Embryonic facial prominence (tissue), 1 donor: ENCODE data around the gene SRA1.

ENCODE experiments used
- DNase-seq: peaks from one replicate; pipeline ENCODE4 v3.0.0-alpha.2; 2016; ENCODE audit errors: extremely low spot score

SRA1 gene

DNA sequence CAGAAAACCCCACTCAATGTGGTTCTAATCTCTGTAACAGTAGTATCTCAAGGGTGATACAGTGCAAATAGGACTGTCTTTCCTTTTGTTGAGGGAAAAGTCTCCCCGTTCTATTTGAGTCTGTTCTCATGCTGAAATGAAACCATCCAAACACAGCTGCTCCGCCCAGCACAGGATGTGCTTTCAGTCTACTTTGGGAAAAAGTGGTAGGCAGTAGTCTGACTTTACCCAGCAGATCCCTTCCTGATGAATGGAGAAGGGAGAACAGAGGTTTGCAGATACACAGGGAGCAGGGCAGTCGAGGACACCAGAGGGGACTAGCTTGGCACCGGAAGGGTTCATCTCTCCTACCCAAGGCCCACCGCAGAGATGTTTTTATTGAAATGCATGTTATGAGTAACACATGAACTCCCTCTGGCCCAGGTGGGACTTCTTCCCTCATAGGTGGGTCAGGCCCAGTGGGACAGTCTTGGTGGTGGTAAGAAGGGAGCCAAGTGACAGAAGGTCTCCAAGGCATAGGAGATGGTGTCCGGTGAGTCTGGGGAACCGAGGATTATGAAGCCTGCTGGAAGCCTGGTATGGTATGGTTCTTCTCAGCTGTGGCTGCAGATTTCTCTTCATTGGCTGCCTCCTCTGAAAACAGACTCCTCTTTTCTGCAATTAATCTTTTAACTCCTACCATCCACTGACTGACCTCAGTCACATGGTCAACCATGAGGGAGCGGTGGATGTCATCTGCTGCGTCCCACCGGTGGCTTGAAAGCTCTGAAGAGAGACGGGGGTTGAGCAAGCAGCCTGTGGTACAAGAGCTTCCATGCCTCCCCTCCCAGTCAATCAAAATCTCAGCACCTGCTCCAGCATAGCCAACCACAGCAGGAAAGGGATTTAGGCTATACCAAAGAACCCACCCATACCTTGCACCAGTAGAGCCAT, 6.9 kb downstream of the SRA1 start:
- no peak for DNase-seq

DNA sequence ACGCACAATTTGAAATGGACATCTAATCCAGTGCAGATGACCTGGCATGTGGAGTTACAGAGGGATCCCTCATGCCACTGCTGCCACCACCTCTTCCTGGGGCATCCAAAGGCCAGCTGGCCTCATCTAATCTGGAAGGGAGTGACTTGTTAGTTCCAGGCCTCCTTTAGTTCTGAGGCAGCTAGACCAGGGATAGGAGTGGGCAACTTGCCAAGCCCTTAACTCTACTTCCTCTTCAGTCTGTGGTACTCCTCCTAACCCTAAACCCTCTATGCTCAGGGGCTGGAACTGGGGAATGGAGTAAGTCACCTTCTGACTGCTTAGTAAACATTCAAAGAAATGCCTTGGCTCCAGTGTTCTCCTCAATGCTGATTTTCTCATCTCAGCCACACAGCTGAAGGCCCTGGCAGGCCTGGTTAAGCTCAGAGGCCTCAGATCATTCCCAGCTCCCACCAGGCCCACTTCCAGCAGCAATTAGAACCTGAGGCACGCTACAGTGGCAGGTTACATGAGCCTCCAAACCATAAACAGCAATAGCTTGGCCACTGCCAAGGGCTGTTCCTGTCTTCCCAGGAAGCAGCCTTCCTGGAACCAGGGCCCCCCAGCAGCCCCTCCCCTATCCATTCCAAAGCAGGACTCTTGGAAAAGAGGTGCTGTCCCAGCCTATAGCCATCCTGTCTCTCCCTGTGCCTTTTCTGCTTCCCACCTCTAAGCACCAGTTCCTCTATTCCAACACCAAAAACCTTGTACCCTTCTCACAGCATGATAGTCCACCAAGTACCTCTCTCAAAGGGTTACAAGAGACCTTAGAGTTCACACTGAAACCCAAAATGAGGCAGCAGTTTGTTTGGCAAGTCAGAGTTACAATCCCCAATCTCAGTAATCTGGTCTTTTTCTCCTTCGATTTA, 7.8 kb downstream of the SRA1 start:
- no peak for DNase-seq

DNA sequence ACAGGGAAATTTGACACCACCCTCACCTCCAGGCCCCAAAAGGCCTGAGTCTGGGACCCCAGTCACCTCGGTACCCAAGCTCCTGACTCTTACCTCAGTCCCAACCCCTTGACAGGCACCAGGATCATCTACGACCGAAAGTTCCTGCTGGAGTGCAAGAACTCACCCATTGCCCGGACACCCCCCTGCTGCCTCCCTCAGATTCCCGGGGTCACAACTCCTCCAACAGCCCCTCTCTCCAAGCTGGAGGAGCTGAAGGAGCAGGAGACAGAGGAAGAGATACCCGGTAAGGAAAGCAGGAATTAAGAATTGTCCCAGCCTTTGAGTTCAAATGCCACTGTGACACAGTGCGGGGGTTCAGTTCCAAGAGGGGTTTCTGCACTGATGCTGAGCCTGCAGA, 8.5 kb downstream of the SRA1 start:
- DNase-seq: no peak

DNA sequence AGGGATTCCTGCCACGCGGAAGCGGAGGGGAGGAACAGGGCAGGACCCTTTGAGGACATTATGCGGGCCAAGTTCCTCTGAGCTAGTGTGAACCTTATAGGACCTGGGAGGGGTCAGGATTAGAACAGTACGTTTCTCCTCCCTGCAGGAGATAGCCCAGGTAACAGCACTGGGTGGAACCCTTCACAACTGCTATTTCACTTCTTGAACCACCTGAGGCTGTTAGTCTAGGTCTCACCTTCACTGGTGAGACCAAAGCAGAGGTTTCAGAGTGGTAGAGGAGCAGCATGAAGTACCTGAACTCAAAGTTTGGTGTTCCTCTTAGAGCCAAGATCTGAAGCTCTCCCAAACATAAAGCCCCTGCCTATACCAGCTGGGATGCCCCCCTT, 9.0 kb downstream of the SRA1 start:
- DNase-seq: no peak

DNA sequence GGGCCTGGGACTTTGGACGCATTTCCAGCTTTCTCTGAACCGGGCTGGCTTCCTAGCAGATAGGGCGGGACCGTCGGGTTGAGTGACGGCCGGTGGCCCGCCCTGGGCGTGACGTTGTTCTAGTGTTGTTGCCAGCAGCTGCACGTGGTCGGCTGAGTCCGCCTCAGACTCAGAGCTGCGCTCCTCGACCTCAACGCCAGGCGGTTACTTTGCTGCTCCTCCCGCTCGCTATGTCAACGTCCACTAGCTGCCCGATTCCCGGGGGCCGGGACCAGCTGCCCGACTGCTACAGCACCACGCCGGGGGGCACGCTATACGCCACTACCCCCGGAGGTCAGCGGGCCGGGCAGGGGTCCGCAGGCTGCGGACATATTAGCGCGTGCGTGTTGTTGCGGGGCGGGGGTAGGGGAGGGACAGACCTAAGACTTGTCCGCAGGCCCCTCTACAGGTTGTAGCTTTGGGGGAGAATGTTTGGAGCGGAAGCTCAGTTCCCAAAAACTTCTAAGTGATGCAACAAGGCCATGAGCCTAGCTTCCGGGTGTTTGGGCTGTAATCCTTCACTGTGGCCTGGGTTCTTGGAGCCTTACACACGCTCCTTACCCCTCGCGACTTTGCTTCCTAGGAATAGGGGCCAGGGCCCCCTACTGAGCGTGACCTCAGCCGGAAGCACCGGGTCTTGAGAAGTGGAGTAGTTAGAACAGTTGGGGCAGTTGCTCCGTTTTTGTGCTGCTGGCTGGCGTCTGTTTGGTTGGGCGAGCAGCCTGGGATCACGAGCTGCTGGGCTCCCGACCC, 9.6 kb downstream of the SRA1 start, which contains the start of gene EIF4EBP3:
Gene EIF4EBP3 (plus strand): TSS at position 155 of the 792 bp plus-strand sequence. CDS start 76 bp downstream, at position 231.
- peak; percentile 86 for DNase-seq

DNA sequence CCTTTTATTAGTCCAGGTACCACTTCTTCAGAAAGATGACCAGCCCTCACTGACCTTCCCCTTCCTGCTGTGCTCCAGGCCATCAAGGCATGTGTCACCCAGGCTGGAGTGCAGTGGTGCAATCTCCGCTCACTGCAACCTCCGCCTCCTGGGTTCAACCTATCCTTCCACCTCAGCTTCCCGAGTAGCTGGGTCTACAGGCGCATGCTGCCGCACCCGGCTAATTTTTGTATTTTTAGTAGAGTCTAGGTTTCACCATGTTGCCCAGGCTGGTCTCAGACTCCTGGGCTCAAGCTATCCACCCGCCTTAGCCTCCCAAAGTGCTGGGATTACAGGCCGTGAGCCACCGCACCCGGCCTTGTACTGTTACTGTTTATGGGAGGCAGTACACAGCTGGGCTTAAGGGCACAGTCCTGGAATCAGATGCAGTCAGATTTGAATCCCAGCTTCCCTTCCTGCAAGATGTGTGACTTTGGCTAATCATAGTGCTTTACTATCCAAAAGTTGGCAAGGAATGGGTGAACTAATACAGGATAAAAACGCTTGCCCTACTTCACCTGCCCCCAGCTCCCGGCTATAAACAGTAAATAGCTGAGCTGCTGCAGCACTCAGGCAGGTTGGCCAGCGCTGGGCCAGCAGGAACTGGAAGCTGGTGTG, 10.3 kb downstream of the SRA1 start:
- DNase-seq: no peak

DNA sequence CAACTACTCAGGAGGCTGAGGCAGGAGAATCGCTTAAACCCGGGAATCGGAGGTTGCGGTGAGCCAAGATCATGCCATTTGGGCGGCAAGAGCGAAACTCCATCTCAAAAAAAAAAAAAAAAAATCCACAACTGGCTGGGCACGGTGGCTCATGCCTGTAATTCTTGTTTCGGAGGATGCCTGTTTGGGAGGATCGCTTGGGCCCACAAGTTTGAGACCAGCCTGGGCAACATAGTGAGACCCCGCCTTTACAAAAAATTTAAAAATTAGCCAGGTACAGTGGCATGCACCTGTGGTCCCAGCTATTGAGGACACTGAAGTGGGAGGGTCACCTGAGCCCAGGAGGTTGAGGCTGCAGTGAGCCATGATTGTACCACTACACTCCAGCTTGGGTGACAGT, 11.7 kb downstream of the SRA1 start:
- DNase-seq: no peak

DNA sequence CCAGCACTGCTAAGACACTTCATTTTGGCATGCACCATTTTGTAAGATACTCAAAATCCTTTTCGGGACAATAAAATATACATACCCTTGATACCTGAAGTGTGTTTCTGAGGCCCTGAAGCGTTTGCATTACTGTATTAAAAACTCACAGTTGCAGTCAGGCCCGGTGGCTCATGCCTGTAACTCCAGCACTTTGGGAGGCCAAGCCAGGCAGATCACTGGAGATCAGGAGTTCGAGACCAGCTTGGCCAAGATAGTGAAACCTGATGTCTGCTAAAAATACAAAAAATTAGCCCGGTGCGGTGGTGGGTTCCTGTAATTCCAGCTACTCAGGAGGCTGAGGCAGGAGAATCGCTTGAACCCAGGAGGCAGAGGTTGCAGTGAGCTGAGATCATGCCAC, 12.3 kb downstream of the SRA1 start:
- no peak for DNase-seq

DNA sequence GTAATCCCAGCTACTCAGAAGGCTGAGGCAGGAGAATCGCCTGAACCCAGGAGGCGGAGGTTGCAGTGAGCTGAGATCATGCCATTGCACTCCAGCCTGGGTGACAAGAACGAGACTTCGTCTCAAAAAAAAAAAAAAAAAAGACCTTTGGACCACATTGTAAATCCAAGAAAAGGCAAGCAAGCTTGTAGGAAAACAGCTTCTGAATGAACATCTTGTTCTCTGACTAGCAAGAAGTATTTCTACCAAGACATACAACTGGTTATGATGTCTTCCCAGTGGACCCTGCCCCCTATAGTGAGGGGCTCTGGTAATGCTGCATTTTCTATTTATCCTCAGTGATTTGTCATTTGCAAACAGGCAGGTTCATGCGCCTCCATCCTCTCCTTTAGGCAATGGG, 14.3 kb downstream of the SRA1 start:
- DNase-seq: no peak

DNA sequence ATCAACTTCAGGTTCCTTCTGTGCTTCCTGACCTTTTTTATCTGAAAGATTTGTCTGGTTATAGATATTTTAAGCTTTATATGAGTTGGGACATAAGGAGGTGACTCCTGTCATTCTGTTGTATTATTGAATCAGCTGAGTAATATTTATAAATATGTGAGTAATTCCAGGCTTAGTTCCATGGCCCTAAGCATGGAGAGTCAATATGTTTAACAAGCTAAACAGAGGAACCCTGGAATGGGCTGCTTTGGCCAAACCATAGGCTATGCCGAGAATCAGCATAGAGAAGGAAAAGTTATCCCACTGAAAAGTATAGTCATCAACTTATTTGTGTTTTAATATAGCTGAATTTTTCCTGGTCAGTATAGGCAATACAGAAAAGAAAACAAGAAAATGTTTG, 17.0 kb downstream of the SRA1 start:
- DNase-seq: no peak

- DNase-seq: no peak
These were observed 33.3 kb downstream of the SRA1 start for GRCh38 chr5:140524003-140524402.

GRCh38 chr5:140513124-140513523, 44.1 kb downstream of the SRA1 start:
- DNase-seq: no peak

- no peak for DNase-seq
These were observed 47.4 kb downstream of the SRA1 start for GRCh38 chr5:140509898-140510297.

GRCh38 chr5:140502834-140503233, 54.4 kb downstream of the SRA1 start:
- no peak for DNase-seq
